GM18517 (cell line): ENCODE measurements around the gene PAXIP1.

Experiments used
- ATAC-seq: cut with Tn5 transposase; IDR thresholded peaks from one replicate; pipeline ENCODE4 v1.9.1; 2021; ENCODE audit warnings: mild to moderate bottlenecking, moderate library complexity; ENCODE audit not compliant: unreplicated experiment

Gene PAXIP1

GRCh38 chr7:154996101-154996500 lies 6.8 kb downstream of the PAXIP1 start:
- no peak for ATAC-seq

DNA sequence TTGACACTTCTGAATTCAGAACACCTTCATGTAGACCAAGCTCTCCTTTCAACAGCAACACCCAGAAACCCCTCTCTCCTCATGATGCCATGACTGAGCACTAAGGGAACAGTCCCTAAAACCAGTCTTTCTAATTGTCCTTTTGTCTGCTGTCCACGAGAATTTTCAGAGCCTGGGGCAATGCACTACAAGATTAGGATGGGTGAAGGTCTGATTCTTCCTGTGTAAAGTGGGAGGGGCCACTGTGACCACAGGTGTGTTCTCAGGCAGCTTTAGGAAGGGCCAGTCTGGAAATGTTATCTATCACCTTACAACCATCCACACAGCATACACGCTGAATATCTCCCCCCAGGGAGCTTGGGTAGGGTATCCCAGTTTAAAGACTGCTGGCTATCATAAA lies 7.9 kb downstream of the PAXIP1 start:
- no peak for ATAC-seq

GRCh38 chr7:154990964-154991540 lies 11.9 kb downstream of the PAXIP1 start:
- ATAC-seq = no peak

DNA sequence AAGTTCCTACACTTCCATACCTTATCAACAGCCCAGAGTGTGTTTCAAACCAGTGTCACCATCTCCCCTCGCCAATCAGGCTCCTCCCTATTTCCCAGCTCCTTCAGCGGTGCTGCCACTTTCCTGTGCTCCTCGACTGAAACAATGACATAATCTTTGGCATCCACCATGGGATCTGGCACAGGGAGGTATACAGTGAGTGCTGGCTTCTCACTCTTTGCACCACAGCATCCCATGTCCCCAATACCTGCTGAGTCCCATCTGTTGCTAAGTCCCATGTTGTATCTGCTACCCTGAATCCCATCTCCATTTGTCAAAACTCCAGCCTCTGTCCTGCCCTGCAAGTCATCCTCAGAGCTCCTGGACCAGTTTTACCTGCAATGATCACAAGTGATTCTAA lies 15.4 kb downstream of the PAXIP1 start:
- ATAC-seq = no peak

- no peak for ATAC-seq
Observed at GRCh38 chr7:154986200-154986945, 16.6 kb downstream of the PAXIP1 start.

DNA sequence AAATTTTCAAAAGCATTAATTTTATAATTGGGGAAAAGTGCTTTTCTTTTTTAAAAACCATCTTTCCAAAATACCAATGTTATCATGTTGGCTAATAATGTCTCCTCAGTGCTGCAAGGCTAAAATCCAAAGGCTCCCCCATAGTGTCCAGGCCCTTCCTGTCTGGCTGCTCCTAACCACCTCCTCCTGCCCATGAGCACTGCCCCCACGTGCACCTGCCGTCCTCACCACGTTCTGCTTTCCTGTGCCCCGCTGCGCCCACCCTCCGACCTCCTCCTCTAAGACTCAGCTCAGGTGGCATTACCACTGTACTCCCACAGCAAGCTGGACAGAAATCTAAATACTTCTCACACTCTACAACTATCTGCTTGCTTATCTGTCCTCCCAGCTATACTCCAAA lies 17.7 kb downstream of the PAXIP1 start:
- ATAC-seq = no peak

- ATAC-seq = no peak
Observed at GRCh38 chr7:154984601-154985188, 18.2 kb downstream of the PAXIP1 start.

DNA sequence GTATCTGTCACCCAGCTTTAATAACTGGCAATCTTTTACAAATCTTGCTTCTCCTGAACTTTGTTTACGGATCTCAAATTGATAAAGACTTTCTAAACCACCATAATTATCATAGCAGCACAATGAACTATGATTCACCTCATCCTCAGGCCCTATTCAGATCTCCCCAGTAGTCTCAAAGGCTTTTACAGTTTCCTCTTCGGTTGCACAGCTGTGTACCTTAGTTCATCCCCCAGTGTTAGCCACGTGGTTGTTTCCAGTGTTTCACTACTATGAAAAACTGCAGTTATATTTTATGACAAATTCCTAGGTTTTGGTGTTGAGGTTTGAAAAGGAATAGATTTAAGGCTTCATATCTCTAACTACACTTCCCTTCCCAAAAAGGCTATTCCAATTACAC lies 24.9 kb downstream of the PAXIP1 start:
- ATAC-seq = no peak

DNA sequence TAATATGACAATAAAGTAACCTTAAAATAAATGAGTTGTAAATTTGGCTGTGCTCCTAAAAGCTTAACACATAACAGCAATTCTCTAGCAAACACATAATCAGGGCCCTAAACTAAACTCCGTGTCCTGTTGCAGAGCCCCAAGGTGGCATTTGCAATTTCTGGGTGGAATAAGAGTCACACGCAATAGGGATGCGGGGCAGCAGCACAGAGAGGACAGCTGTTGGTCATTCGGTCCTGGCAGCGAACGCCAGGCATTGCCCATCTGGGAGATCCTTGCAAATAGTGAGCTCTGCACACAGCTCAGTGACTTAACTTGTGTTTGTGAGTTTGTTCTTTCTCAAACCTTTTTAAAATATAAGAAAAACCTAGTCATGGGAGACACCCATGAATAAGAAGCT lies 25.7 kb downstream of the PAXIP1 start:
- ATAC-seq = no peak

DNA sequence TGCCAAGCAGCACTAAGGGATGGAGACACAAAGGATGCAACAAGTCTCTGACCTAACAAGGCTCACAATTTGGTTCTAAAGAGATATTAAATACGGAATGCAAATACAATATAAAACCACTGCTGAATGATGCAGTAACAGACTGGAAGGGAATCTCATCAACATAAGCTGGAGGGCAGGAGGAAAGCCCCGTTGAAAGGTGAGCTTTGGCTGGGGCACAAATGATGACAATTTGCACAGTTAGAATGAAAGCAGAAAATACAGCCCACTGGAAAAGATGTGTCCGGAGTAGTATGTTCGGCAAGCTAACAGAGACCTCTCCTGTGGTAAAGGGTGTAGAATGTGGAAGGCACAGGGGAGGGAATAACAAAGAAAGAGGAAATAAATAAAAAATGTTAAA lies 26.1 kb downstream of the PAXIP1 start:
- no peak for ATAC-seq

GRCh38 chr7:154975984-154976383 lies 26.9 kb downstream of the PAXIP1 start:
- ATAC-seq = no peak

DNA sequence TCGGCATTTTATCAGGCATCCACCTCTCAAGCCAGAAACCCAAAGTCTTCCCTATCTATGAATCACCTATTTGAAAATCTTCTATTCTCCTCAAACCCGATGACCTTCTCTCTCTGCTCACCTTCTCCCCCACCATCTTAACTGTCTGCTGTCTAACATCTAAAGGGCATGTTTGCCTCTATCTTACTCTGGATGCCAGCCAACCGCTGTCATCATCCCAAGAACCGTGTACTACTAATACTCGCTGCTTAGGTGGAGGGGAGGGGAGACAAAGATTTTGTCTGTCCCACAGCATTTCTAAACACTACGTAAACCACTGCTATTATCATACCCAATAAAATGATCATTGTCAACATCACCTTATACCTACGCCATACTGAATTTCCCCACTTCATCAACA lies 29.5 kb downstream of the PAXIP1 start:
- ATAC-seq = no peak

DNA sequence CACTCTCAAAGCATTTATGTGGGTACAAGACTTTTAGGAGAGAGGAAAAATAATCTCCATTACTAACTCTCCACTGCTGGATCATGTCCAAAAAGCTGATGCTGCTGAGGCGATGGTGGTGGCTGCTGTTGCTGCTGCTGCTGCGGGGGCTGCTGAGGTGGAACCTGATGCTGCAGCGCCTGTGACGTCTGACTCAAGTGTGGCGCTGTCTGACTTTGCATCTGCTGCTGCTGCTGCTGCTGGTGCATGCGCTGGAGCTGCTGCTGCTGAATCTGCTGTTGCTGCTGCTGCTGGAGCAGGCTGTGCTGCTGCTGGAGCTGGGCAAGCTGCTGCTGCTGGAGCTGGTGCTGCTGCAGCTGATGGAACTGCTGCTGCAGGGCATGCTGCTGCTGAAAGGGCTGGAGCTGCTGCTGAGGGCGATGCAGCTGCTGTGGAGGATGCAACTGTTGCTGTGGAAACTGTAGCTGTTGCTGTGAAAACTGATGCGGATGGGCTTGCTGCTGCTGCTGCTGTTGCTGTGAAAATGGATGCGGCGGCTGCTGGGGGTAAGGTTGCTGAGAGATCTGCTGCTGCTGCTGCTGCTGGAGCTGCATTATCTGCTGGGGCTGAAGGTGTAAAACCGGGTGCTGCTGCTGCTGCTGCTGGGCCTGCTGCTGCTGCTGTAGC lies 34.5 kb downstream of the PAXIP1 start:
- ATAC-seq = no peak

DNA sequence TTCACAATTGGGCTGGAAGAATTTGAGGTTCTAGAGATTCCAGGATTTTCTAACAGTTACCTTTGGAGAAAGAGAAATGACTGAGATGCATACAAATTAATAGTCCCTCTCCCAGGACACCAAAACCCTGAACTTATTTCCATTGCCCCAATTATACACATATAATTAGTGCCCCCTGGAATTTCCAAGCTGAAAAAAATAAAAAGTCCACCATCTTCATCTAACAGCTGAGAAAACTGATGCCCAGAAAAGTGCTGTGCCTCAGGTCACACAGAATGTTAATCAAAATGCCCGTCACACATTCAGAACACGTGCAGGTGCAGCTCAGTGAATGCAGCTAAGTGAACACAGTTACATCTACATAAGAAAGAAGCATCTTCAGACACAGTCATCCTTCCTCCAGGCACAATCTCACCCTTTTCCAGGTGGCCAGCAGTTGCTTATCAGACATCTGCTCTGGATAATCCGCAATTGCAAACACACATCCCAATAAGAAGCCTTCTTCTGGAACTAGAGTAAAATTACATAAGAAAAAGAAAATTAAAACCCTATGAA lies 35.4 kb downstream of the PAXIP1 start:
- ATAC-seq = no peak

DNA sequence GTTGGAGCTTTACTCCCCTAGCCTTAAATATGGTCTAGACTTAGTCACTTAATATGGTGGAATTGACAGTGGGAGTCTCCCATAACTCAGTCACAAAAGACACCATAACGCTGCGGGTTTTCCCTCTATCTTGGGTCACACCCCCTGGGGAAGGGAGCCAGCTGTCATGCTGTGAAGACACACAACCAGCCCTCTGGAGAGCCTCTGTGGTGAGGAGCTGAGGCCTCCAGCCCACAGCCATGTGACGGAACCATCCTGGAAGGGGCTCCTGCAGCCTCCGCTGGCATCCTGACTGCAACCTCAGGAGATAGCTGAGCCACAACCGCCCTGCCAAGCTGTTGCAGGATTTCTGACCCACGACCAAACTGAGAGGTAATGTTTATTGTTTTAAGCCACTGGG lies 37.9 kb downstream of the PAXIP1 start:
- ATAC-seq = no peak

DNA sequence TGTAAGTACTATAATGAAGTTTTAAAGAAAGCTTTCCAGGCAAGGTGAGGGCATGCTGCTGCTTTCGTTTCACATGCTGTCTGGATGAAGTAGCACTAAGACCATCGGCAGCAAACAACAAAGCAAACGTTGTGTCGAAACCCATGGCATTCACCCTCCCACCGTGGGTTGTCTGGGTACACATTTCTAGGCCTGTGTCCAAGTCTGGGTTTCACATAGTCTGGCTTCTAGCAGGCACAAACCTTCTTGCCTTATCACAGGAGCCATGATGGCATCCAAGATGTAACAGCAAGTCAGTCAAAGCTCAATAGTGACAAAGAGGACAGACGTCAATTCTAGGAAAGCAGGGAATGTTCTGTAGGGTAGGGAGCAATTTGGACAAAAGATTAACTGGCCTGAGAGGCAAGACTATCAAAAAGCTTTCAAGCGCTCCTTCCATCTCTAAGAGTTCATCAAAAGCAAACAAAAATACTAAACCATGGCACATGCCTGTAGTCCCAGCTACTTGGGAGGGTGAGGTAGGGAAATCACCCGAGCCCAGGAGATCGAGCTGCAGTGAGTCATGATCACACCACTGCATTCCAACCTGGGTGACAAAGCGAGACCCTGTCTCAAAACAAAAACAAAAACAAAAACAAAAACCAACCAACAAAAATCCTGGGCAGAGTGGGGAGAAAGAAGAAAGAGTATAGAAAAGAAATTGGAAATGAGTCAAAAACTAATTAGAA lies 42.7 kb downstream of the PAXIP1 start:
- no peak for ATAC-seq

DNA sequence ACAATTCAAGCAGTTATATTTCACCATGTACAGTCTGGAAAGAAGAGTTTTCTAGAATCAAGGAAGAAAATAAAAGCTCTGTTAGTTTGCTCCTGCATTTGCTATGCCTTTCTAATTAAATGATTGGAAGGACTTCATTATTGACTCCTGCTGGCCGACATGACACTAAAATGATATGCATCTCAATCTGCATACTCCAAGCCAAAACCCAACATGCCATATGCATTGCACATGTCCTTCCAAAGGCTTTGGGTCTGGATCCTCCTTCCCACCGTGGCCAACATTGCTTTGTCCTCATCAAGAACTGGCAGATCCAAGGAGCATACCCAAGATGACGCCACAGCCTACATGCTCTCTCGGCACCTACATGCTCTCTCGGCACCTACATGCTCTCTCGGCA lies 46.5 kb downstream of the PAXIP1 start:
- no peak for ATAC-seq

DNA sequence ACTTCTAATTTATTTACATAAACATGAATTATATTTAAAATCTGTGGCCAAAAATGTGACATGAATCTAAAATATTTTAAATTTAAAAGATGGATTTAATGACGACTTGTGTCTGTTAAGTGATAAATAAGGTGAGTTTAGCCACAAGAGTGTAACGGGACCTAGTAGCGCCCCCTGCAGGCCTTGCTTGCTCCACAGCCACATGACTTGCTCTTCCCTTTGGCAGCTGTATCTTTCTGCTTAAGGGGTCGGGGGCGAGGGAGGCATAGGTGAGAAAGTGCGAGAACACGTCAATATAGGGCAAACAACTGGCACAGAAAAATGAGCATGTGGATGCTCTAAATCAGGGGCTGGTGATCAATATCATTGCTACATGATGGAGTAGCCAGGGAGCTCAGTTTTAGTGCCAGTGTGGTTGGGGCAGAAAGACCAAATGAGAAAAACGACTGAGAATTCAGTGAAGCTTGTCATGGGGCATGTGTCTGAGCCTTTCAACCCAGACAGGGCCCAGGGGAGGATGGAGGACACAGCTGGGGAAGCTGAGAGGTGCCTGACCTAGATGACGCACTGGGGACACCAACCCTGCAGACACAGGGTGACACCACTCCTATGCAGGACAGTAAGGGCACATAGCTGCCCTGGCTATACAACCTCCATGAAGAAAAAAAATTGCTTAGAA lies 49.8 kb downstream of the PAXIP1 start:
- no peak for ATAC-seq

DNA sequence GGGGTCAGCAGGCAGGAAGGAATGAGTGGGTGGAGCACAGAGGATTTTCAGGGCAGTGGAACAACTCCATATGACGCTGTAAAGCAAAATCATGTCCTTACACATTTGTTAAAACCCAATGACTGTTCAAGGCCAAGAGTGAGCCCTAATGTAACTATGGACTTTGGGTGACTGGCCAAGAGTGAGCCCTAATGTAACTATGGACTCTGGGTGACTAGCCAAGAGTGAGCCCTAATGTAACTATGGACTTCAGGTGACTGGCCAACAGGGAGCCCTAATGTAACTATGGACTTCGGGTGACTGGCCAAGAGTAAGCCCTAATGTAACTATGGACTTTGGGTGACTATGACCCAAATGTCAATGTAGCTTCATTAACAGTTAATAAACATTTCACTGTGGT lies 52.0 kb downstream of the PAXIP1 start:
- no peak for ATAC-seq

DNA sequence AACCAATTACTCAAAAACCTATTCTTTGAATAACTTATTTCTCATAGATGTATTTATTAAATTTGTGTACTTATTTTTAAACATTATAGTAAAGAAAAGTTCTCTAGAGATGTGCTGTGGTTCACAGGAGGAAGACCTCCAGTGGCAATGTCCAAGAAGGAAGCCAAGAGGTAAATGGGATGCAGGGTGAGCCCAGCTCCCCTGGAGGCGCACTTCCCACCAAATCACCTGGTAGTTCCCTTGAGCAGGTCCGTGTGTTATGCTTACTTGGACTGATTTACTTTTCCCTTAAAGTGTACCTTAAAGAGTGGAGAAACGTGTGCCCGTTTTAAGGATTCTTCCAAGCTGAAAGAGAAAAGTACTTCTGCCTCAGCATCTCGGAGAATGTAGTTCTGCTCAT lies 55.3 kb downstream of the PAXIP1 start:
- no peak for ATAC-seq
